PC-9 (cell line): Measurements from ENCODE around the gene SRSF11. TPM values are rescaled to one million over a fixed set of nuclear protein-coding genes. Genes with fewer than 3 reads are reported as not detected.
A peak's percentile ranks its signal among the peaks of the same experiment; 100 is the strongest.

Experiments
- BruUV-seq: library from RNA; stranded (reverse); fragments of 400-500 nt; replicated peaks from 2 replicates; lab custom pipeline; 2021; lab: Mats Ljungman, UMichigan
- CTCF ChIA-PET: fragments of 300-600 bp; sonication (Branson Sonifier 250); formaldehyde crosslinking; loops from one replicate; lab custom pipeline; 2022; ENCODE audit warnings: antibody characterized with exemption; lab: Charles Lee
- POLR2A ChIA-PET: fragments of 300-600 bp; sonication (Branson Sonifier 250); formaldehyde crosslinking; loops from one replicate; lab custom pipeline; 2022; ENCODE audit warnings: antibody characterized with exemption; ENCODE audit not compliant: unreplicated experiment; lab: Charles Lee
- DNase-seq, 2 experiments: peaks; one replicate each; pipeline versions ENCODE4 v3.0.0 to v3.0.0-alpha.2; 2015 to 2022; ENCODE audit warnings: mixed read lengths in 1 of 2
- H2AFZ ChIP-seq: fragments of 200-600 bp; sonication (generic); 2 replicates; pipeline ENCODE4 v1.8.1; 2017; ENCODE audit warnings: antibody characterized with exemption
- H3F3A ChIP-seq: fragments of 200-600 bp; sonication (generic); 2 replicates; pipeline ENCODE4 v1.8.1; 2017; ENCODE audit warnings: antibody characterized with exemption, mild to moderate bottlenecking, low read depth; ENCODE audit not compliant: insufficient read depth
- H3K27ac ChIP-seq: fragments of 200-600 bp; sonication (generic); 2 replicates; pipeline ENCODE4 v1.6.1; 2016; ENCODE audit warnings: mixed run types
- H3K27me3 ChIP-seq: fragments of 200-600 bp; sonication (generic); 2 replicates; pipeline ENCODE4 v1.6.1; 2016; ENCODE audit warnings: low read depth, mixed run types; ENCODE audit not compliant: insufficient read depth
- H3K36me3 ChIP-seq: fragments of 200-600 bp; sonication (generic); 2 replicates; pipeline ENCODE4 v1.6.1; 2016; ENCODE audit warnings: low read depth, mixed run types
- H3K4me1 ChIP-seq: fragments of 200-600 bp; sonication (generic); replicated peaks from 2 replicates; pipeline ENCODE4 v1.6.1; 2016; ENCODE audit warnings: mixed run types; ENCODE audit not compliant: insufficient read depth
- H3K4me2 ChIP-seq: fragments of 200-600 bp; sonication (generic); 2 replicates; pipeline ENCODE4 v1.6.1; 2017; ENCODE audit warnings: mixed run types
- H3K4me3 ChIP-seq: fragments of 200-600 bp; sonication (generic); 2 replicates; pipeline ENCODE4 v1.6.1; 2016; ENCODE audit warnings: mixed run types
- H3K79me2 ChIP-seq: fragments of 200-600 bp; sonication (generic); 2 replicates; pipeline ENCODE4 v1.6.1; 2017; ENCODE audit warnings: low read depth, mixed run types
- H3K9me2 ChIP-seq: fragments of 200-600 bp; sonication (generic); 2 replicates; pipeline ENCODE4 v1.8.1; 2017; ENCODE audit warnings: mild to moderate bottlenecking; ENCODE audit not compliant: insufficient read depth
- H3K9me3 ChIP-seq: fragments of 200-600 bp; sonication (generic); 2 replicates; pipeline ENCODE4 v1.8.1; 2016; ENCODE audit warnings: low read depth; ENCODE audit not compliant: insufficient read depth
- H4K20me1 ChIP-seq: fragments of 200-600 bp; sonication (generic); 2 replicates; pipeline ENCODE4 v1.8.1; 2017; ENCODE audit not compliant: insufficient read depth
- CTCF ChIP-seq: fragments of 200-600 bp; sonication (generic); conservative IDR thresholded peaks from 2 replicates; pipeline ENCODE4 v1.6.1; 2017; ENCODE audit warnings: mixed run types, antibody characterized with exemption, mild to moderate bottlenecking, moderate library complexity
- EZH2 ChIP-seq: fragments of 200-600 bp; sonication (generic); IDR thresholded peaks from 2 replicates; pipeline ENCODE4 v1.8.0; 2017; ENCODE audit warnings: antibody characterized with exemption, low read depth
- intact Hi-C: fragments of 100-400 bp; cut with micrococcal nuclease; formaldehyde crosslinking; loops from one replicate; pipeline ENCODE4 v1.10.0; 2022; ENCODE audit not compliant: unreplicated experiment
- total RNA-seq: library from RNA; stranded (reverse); gene quantifications from 2 replicates; pipeline ENCODE4 v1.2.3, GENCODE V29; 2021

The SRSF11 gene
- total RNA-seq, 1 experiment from 2014 or later, result 199 TPM

DNA sequence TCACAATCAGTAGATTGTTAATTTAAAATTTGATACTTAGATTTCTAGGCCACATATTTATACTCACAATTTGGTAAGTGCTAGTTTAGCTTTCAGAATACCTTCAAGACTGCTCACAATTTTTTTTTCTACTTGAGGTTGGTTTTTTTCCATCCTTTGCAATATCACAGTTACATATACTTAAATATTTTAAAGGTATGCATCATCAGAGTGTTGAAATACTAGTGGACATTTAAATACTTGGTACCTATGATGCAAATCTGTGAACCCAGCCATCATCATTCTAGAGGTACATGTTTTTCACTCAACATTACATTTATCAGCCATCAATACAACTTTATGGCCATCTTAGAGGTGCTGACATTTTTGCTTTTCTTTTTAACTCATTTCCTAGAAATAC lies 9.6 kb upstream of the SRSF11 start:
- Histone ChIP-seq H4K20me1 (peaks cover 29% of the 10 kb centered on the region; the same call in 1 of the 2 replicates), H3K36me3 (0 out of 2 replicates have a peak, but pooled peaks cover 20% of the 10 kb centered on the region), H3K27me3 (no peaks in the 10 kb centered on the region), H3K79me2 (peaks cover 94% of the 10 kb centered on the region), H3K9me2 (no peaks in the 10 kb centered on the region), H3K9me3 (no peaks in the 10 kb centered on the region), H3K27ac (no peak overlapping the region), H3K4me1 (peaks cover 6% of the 10 kb centered on the region; the same call in 1 of the 2 replicates), H3K4me2 (no peak overlapping the region), H3K4me3 (no peak overlapping the region), H3F3A (no peaks in the 10 kb centered on the region), H2AFZ (no peak overlapping the region)
- no TSS peak for BruUV-seq
- POLR2A ChIA-PET, result no interaction called here
- intact Hi-C loops, result no loop called here
- TF ChIP-seq CTCF (no peak), EZH2 (no peak)
- CTCF ChIA-PET, result no interaction called here
- no peak for DNase-seq

- Histone ChIP-seq H3F3A (peaks cover 30% of the 10 kb centered on the region), H3K79me2 (peaks cover 83% of the 10 kb centered on the region), H3K9me3 (no peaks in the 10 kb centered on the region), H3K4me3 (no peak overlapping the region), H3K36me3 (peaks cover 24% of the 10 kb centered on the region), H3K4me1 (peaks cover 17% of the 10 kb centered on the region), H2AFZ (no peak overlapping the region), H3K27ac (no peak overlapping the region), H3K27me3 (no peaks in the 10 kb centered on the region), H3K9me2 (no peaks in the 10 kb centered on the region), H4K20me1 (peaks cover 25% of the 10 kb centered on the region), H3K4me2 (0 out of 2 replicates have a peak overlapping the region, but pooled peaks have one; percentile 89)
- BruUV-seq, result no TSS peak
- no peak for TF ChIP-seq CTCF
- TF ChIP-seq EZH2, result no peak
- CTCF ChIA-PET, result no interaction called here
- intact Hi-C loops, result loop anchor here (2.0 kb wide), 1 partner anchor 191 kb away; the partner anchor contains the start of gene CTH
- no peak for DNase-seq
- POLR2A ChIA-PET, result interaction anchor here (0.9 kb wide), 1 partner anchor 239 kb away, joined by 4 read pairs; no protein-coding TSS in a partner anchor
Observed at GRCh38 chr1:70220015-70220414, 1.2 kb upstream of the SRSF11 start.

- no peak for DNase-seq
- TF ChIP-seq CTCF (no peak), EZH2 (no peak)
- ChIA-PET CTCF (interaction anchor here (0.7 kb wide), 1 partner anchor 173 kb away, joined by 3 read pairs; no protein-coding TSS in a partner anchor), POLR2A (interaction anchor here (0.7 to 1.0 kb wide), 4 partner anchors 14 to 1030 kb away, joined by 4 to 7 read pairs (median 6); no protein-coding TSS in a partner anchor)
- Histone ChIP-seq H3K27ac (peak overlapping the region; percentile 93), H3K4me1 (peaks cover 17% of the 10 kb centered on the region), H3K4me3 (peak overlapping the region; percentile 66), H3K36me3 (peaks cover 28% of the 10 kb centered on the region), H3K9me2 (no peaks in the 10 kb centered on the region), H3F3A (peaks cover 30% of the 10 kb centered on the region), H2AFZ (peak overlapping the region; percentile 79), H4K20me1 (peaks cover 25% of the 10 kb centered on the region), H3K9me3 (no peaks in the 10 kb centered on the region), H3K4me2 (peak overlapping the region; percentile 89), H3K79me2 (peaks cover 83% of the 10 kb centered on the region), H3K27me3 (no peaks in the 10 kb centered on the region)
- intact Hi-C loops, result loop anchor here (1.0 to 2.0 kb wide), 2 partner anchors 15 to 190 kb away; partner anchors contain the start of genes CTH and LRRC40
- BruUV-seq, result TSS peak; percentile 75
Observed at GRCh38 chr1:70220517-70221237, 503 bp upstream of the SRSF11 start.
